ENCODE measurements around the gene ABHD17C. TPM values are rescaled to one million over a fixed set of nuclear protein-coding genes. Genes with fewer than 3 reads are reported as not detected.

Gene ABHD17C
- total and polyA plus RNA-seq, 2 of the 8 experiments (the other 6 are each of a cell fraction or from before 2014, with no cell fraction given), result 20.2 to 29.8 TPM

DNA sequence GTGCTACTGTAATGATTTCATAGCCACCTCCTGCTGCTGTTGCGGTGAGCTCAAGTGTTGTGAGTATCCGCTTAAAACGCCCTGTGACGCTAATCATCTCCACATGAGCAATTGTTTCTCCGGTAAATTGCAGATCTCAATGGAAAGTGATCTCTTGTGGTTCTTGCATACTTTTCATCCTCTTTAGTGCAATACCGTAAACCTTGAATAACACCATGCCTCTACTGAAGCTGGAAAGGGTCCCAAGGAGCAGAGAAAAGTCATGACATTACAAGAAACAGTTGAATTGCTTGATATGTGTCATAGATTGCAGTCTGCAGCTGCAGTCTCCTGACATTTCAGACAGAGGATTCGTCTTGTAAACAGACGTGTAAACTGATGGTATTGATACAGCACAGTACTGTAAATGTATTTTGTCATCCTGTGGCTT is 78.0 kb downstream of the ABHD17C start:
- no peak for TF ChIP-seq KDM4A (IDR thresholded peaks at IDR 0.05; ENCODE audit: low read depth, low read length, severe bottlenecking)
- TF ChIP-seq FOSL1 (IDR thresholded peaks at IDR 0.05; ENCODE audit: insufficient read depth, low read depth, low read length), result no peak
- TF ChIP-seq BACH1 (IDR thresholded peaks at IDR 0.05; ENCODE audit: low read length), result no peak
- H2BK120ac ChIP-seq (replicated peaks; ENCODE audit: low read depth, low read length), result no peak overlapping the region
- no peaks in the 10 kb centered on the region for H3K36me3 ChIP-seq (ENCODE audit: control insufficient read depth in 2 of 4, insufficient read depth in 4 of 4, low read length in 3 of 4)
- no peaks in the 10 kb centered on the region for H3K9me3 ChIP-seq (ENCODE audit: insufficient read depth in 2 of 2, low read depth in 1 of 2, low read length in 1 of 2)
- no peak overlapping the region for H3K9ac ChIP-seq (replicated peaks in 1 of 4; ENCODE audit: extremely low read depth in 1 of 4, low read depth in 3 of 4, low read length in 3 of 4)
- POLR2A ChIA-PET (ENCODE audit: partially characterized antibody), result no interaction called here
- no peak overlapping the region for H2BK15ac ChIP-seq (ENCODE audit: low read length)
- H2BK5ac ChIP-seq (ENCODE audit: low read depth, low read length), result no peak overlapping the region
- 82% methylated on average over 8 of the region's 8 CpGs; no CpG with 5 or more reads in 1 of the 2 experiments for WGBS, 2 experiments (ENCODE audit: extremely low coverage in 1 of 2, insufficient coverage in 1 of 2, insufficient read length in 1 of 2, insufficient replicate concordance in 2 of 2, low coverage in 1 of 2, low lambda C conversion rate in 2 of 2, missing lambda C conversion rate in 1 of 2)
- DNase-seq (ENCODE audit: low read depth in 1 of 2, low spot score in 2 of 2) (no peak), FAIRE-seq (peak; percentile 57)
- H3K23ac ChIP-seq (ENCODE audit: insufficient read length), result no peak overlapping the region
- H3K23me2 ChIP-seq (ENCODE audit: low read depth, low read length), result no peaks in the 10 kb centered on the region
- no peak overlapping the region for H3K18ac ChIP-seq (ENCODE audit: extremely low read depth, low read length)
- no peak overlapping the region for H4K5ac ChIP-seq (ENCODE audit: insufficient read length, low read depth, low read length)
- no peak overlapping the region for H2AFZ ChIP-seq (ENCODE audit: low read length)
- CTCF ChIA-PET (ENCODE audit: partially characterized antibody), result interaction anchor here (0.5 to 8.3 kb wide), 7 partner anchors 62 to 317 kb away, joined by 3 to 133 read pairs (median 5); no protein-coding TSS in a partner anchor
- H3K4me2 ChIP-seq (ENCODE audit: insufficient read depth in 1 of 2, low read depth in 2 of 2, low read length in 2 of 2), result no peak overlapping the region
- H4K8ac ChIP-seq (ENCODE audit: extremely low read depth, insufficient read depth, low read length), result no peak overlapping the region
- H3K4ac ChIP-seq (replicated peaks; ENCODE audit: insufficient read length, low read depth, low read length), result no peak overlapping the region
- H3K14ac ChIP-seq (ENCODE audit: insufficient read length), result no peak overlapping the region
- no peak overlapping the region for H2AK5ac ChIP-seq (ENCODE audit: low read depth, low read length)
- H4K20me1 ChIP-seq (replicated peaks in 1 of 2; ENCODE audit: control insufficient read depth in 1 of 2, insufficient read depth in 2 of 2, low read length in 2 of 2), result no peaks in the 10 kb centered on the region
- H3K27ac ChIP-seq (ENCODE audit: low read depth, low read length), result no peak overlapping the region
- H3K56ac ChIP-seq (replicated peaks; ENCODE audit: insufficient read length, low read depth, low read length), result no peak overlapping the region
- H3K4me3 ChIP-seq (ENCODE audit: extremely low read depth in 1 of 4, insufficient read depth in 2 of 4, low read depth in 3 of 4, low read length in 4 of 4), result no peak overlapping the region
- H3K79me2 ChIP-seq (ENCODE audit: control insufficient read depth in 1 of 2, insufficient read depth in 2 of 2, low read length in 2 of 2), result no peaks in the 10 kb centered on the region
- H2BK12ac ChIP-seq (ENCODE audit: low read depth, low read length), result no peak overlapping the region
- H4K91ac ChIP-seq (replicated peaks; ENCODE audit: insufficient read length, low read length), result no peak overlapping the region
- H3K4me1 ChIP-seq (replicated peaks in 1 of 4; ENCODE audit: control insufficient read depth in 3 of 4, insufficient read depth in 4 of 4, low read length in 3 of 4), result no peaks in the 10 kb centered on the region
- peaks cover 0 to 10% (median 9%) of the 10 kb centered on the region in 4 experiments; a peak in 6 of 7 replicates for H3K27me3 ChIP-seq (replicated peaks in 1 of 4; ENCODE audit: control insufficient read depth in 3 of 4, extremely low read depth in 1 of 4, insufficient read depth in 3 of 4, low read length in 3 of 4)
- no peak overlapping the region for H2BK20ac ChIP-seq (ENCODE audit: low read length)
- H3K79me1 ChIP-seq (ENCODE audit: low read depth, low read length), result no peaks in the 10 kb centered on the region

All from H1 (cell line).